ENCODE measurements around the gene MPP1.
"Not testable (repeated sequence)": the region's sequence is repeated elsewhere in the genome, so short reads cannot be mapped to it uniquely, and the experiment has no call there.

Gene MPP1

DNA sequence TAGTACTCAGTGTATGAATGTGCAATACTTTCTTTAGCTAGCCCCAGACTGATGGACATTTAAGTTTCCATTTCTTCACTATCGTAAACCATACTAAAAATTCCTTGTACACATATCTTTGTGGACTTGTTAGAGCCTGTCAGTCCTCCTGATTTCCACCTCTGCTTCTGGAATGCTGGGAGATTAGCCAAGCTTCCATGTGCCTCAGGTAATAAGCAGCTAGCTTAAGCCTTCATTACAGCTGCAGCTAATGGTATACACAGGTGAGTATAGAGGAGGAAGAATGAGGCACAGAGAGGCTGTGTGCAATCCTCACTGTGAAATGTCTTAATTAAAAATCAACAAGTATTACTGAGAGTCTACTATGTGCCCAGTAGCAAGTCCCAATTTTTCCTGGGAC, 19.4 kb upstream of the MPP1 start:
- H3K27ac ChIP-seq (ENCODE audit: low read length): no peak overlapping the region
- no peak overlapping the region for H3K4me3 ChIP-seq (ENCODE audit: low read depth in 1 of 2, low read length in 2 of 2)
- H3K4me1 ChIP-seq (ENCODE audit: control insufficient read depth in 1 of 2, insufficient read depth in 2 of 2, low read length in 2 of 2): no peaks in the 10 kb centered on the region
- no peaks in the 10 kb centered on the region for H3K27me3 ChIP-seq (ENCODE audit: low read depth, low read length)
- H3K36me3 ChIP-seq (ENCODE audit: control insufficient read depth in 1 of 2, insufficient read depth in 2 of 2, low read length in 2 of 2): no peaks in the 10 kb centered on the region
- H3K9me3 ChIP-seq (ENCODE audit: control insufficient read depth in 1 of 2, low read length in 2 of 2): no peaks in the 10 kb centered on the region

DNA sequence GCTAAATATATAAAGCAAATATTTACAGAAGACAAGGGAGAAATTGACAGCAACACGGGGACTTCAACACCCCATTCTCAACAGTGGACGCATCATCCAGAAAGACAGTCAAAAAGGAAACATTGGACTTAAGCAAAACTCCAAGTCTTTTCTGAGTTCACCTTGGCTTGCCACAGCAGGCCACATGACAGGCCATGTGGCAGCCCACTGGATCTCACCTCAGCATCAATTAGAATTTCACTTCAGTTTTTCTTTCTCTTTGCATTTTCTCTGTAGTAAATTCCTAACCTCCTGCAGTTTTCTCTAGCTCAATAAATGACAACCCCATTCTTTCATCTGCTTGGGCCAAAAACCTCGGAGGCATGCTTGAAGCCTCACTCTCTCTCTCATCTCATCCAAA, 16.7 kb upstream of the MPP1 start:
- Histone ChIP-seq H3K36me3 (ENCODE audit: control insufficient read depth in 1 of 2, insufficient read depth in 2 of 2, low read length in 2 of 2) (no peaks in the 10 kb centered on the region), H3K27me3 (ENCODE audit: low read depth, low read length) (no peaks in the 10 kb centered on the region), H3K4me1 (ENCODE audit: control insufficient read depth in 1 of 2, insufficient read depth in 2 of 2, low read length in 2 of 2) (no peaks in the 10 kb centered on the region), H3K9me3 (ENCODE audit: control insufficient read depth in 1 of 2, low read length in 2 of 2) (no peaks in the 10 kb centered on the region), H3K4me3 (ENCODE audit: low read depth in 1 of 2, low read length in 2 of 2) (no peak overlapping the region), H3K27ac (ENCODE audit: low read length) (no peak overlapping the region)

DNA sequence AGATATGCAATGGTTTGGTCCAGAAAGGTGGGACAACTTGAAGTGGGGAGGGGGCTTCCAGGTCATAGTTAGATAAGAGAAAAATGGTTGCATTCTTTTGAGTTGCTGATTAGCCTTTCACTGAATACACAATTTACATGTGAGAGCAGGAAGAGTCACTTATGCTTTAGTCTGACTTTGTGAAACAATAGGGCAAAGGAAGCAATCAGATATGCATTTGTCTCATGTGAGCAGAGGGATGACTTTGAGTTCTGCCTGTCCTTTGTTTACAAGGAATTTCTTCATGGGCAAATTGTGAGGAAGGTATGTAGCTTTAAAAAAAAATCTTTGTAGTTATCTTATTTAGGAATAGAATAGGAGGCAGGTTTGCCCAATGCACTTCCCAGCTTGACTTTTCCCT, 16.2 kb upstream of the MPP1 start:
- Histone ChIP-seq H3K4me3 (ENCODE audit: low read depth in 1 of 2, low read length in 2 of 2) (no peak overlapping the region), H3K4me1 (ENCODE audit: control insufficient read depth in 1 of 2, insufficient read depth in 2 of 2, low read length in 2 of 2) (no peaks in the 10 kb centered on the region), H3K27me3 (ENCODE audit: low read depth, low read length) (no peaks in the 10 kb centered on the region), H3K9me3 (ENCODE audit: control insufficient read depth in 1 of 2, low read length in 2 of 2) (no peaks in the 10 kb centered on the region), H3K36me3 (ENCODE audit: control insufficient read depth in 1 of 2, insufficient read depth in 2 of 2, low read length in 2 of 2) (no peaks in the 10 kb centered on the region), H3K27ac (ENCODE audit: low read length) (no peak overlapping the region)

DNA sequence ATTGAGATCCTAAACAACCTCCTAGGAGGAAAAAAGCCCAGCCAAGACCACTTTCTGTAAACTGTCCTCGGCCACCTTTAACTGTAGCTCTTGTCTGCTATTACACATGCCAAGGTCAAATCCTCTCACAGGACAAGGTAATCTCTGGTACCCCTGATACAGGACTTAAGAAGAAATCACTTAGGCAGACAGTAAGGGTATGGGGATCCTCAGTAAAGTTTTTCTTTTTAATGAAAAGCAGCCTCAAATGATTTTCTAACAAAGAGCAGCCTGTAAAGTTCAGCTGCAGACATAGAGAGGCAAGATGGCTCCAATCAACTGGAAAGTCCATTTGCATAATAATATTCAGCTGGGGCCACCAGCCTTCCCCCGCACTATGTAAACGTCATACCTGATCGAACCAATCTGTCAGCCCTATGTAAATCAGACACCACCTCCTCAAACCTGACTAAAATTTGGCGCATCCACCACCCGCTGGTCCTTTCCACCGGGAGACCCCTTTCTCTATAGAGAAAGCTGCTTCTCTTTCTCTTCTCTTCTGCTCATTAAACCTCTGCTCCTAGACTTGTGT, 14.6 kb upstream of the MPP1 start:
- Histone ChIP-seq H3K27ac (ENCODE audit: low read length) (no peak overlapping the region), H3K4me3 (ENCODE audit: low read depth in 1 of 2, low read length in 2 of 2) (no peak overlapping the region), H3K36me3 (ENCODE audit: control insufficient read depth in 1 of 2, insufficient read depth in 2 of 2, low read length in 2 of 2) (no peaks in the 10 kb centered on the region), H3K4me1 (ENCODE audit: control insufficient read depth in 1 of 2, insufficient read depth in 2 of 2, low read length in 2 of 2) (no peaks in the 10 kb centered on the region), H3K9me3 (ENCODE audit: control insufficient read depth in 1 of 2, low read length in 2 of 2) (no peaks in the 10 kb centered on the region), H3K27me3 (ENCODE audit: low read depth, low read length) (no peaks in the 10 kb centered on the region)

DNA sequence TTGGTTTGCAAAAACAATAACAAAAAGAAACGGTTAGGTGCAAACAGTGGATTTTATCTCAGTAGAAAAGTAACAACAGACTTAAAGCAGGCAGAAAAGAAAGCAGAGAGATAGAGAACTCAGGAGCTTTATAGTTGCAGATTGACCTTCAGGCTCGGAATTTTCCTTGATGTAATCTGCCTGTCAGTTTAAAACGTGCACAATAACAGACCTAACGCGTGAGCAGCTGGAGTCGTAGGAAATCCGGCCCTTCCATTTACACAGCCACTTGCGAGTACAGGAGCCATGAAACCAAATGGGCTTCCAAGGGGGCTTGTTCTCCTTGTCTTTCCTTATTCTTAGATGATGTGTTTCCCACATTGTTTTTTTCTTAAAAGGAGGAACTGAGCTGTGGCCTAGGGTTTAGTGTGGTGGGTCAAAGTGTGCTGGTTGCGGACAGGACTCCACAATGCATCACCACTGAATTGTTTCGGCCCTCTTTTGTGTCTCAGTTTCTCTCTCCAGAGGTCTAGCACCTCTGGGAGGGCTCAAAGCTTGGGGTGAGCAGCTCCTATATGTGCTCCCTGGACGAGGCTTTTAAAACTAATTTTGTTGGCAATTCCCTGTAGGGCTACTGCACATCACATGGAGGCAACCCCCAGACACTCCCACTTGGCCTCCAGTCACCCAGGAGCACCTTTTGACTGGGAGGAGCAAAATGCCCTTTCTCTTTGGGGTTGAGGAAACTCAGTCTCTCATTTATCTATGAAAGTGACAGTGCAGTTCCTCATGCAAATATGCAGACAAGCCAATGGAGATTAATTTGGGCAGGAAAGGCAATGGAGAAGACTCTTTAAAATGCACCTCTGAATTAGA, 13.9 kb upstream of the MPP1 start:
- no peak overlapping the region for H3K4me3 ChIP-seq (ENCODE audit: low read depth in 1 of 2, low read length in 2 of 2)
- no peaks in the 10 kb centered on the region for H3K9me3 ChIP-seq (ENCODE audit: control insufficient read depth in 1 of 2, low read length in 2 of 2)
- no peak overlapping the region for H3K27ac ChIP-seq (ENCODE audit: low read length)
- no peaks in the 10 kb centered on the region for H3K27me3 ChIP-seq (ENCODE audit: low read depth, low read length)
- no peaks in the 10 kb centered on the region for H3K4me1 ChIP-seq (ENCODE audit: control insufficient read depth in 1 of 2, insufficient read depth in 2 of 2, low read length in 2 of 2)
- no peaks in the 10 kb centered on the region for H3K36me3 ChIP-seq (ENCODE audit: control insufficient read depth in 1 of 2, insufficient read depth in 2 of 2, low read length in 2 of 2)

DNA sequence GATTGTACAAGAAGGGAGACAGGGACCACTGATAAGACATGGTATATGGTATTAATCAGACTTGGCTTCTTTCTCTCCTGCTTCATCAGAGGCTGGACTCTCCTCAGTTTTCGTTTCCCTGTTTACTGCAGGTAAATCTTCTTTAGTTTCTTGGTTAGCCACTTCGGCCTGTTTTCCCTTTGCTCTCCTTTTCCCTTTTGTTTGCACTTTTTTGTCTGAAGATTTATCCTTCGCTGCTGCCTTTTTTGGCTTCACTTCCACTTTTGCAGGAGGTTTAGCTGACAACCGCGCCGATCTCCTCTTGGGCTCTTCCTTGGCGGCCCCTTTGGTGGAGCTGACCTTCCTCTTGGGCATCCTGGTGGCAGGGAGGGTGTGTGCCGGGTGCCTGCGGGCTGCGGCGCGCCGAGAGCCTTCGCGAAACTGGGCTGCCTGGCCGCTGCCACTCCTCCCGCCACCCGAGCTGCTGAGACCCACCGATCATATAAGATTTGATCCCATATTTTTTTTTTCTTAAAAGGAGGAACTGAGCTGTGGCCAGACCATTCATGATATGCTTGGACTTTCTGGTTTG, 11.8 kb upstream of the MPP1 start:
- not testable (repeated sequence) for H3K4me1 ChIP-seq (ENCODE audit: control insufficient read depth in 1 of 2, insufficient read depth in 2 of 2, low read length in 2 of 2)

DNA sequence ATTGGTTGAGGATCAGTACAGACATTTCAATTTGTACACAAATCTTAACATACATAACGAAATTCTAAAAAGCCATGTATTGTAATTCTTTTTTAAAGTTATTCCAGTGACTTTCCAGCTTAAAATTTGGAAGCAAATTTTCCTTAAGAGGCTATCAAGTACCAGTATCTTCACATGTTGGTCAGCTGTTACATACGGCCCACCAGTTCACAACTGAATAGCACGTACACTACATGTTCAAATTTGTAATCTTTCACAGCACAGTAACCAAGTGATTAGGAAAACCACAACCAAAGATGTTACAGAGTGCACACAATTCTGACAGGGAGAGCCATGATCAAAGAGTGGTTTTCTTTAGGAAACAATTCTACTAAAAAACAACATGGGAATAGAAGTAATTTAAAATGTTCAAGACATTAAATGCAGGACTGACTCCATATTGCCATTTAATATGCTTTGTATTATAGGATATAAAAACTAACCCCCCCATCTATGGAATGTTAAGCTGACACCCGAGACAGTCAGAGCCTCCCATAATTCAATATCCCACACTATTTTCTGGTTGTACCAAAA, 11.1 kb upstream of the MPP1 start:
- not testable (repeated sequence) for H3K27me3 ChIP-seq (ENCODE audit: low read depth, low read length); H3K36me3 ChIP-seq (ENCODE audit: control insufficient read depth in 1 of 2, insufficient read depth in 2 of 2, low read length in 2 of 2); H3K4me3 ChIP-seq (ENCODE audit: low read depth in 1 of 2, low read length in 2 of 2); H3K9me3 ChIP-seq (ENCODE audit: control insufficient read depth in 1 of 2, low read length in 2 of 2); H3K27ac ChIP-seq (ENCODE audit: low read length); H3K4me1 ChIP-seq (ENCODE audit: control insufficient read depth in 1 of 2, insufficient read depth in 2 of 2, low read length in 2 of 2)

More for the DNA sequence above, 11.8 kb upstream of the MPP1 start:
- H3K4me3 ChIP-seq (ENCODE audit: low read depth in 1 of 2, low read length in 2 of 2); H3K27ac ChIP-seq (ENCODE audit: low read length); H3K36me3 ChIP-seq (ENCODE audit: control insufficient read depth in 1 of 2, insufficient read depth in 2 of 2, low read length in 2 of 2); H3K9me3 ChIP-seq (ENCODE audit: control insufficient read depth in 1 of 2, low read length in 2 of 2); H3K27me3 ChIP-seq (ENCODE audit: low read depth, low read length): not testable (repeated sequence)

DNA sequence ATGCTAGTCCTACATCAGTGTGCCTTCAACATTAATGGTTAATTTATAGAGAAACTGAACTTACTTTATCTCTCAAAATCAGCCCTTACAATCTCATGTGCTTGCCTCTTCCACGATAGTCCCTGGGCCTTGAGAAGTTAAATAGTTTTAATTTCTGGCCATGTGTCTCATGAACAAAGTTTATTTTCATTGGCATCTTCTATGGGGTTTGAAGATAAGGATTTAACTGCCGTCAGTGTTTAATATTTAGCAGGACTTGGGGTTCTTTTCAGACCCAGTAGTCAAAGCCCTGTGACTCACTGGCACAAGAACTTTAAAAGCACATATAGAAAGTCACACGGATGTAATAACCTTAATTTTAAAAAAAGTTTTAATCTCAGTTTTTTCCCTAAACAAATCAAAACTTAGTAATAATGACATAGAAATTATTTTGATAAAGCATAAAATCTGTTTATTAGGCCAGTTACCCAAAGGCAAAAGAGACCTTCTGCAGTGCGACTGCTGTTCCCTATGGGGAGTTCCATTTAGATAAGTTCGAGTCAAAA, 10.1 kb upstream of the MPP1 start:
- no peak overlapping the region for H3K27ac ChIP-seq (ENCODE audit: low read length)
- no peaks in the 10 kb centered on the region for H3K36me3 ChIP-seq (ENCODE audit: control insufficient read depth in 1 of 2, insufficient read depth in 2 of 2, low read length in 2 of 2)
- H3K9me3 ChIP-seq (ENCODE audit: control insufficient read depth in 1 of 2, low read length in 2 of 2): no peaks in the 10 kb centered on the region
- H3K27me3 ChIP-seq (ENCODE audit: low read depth, low read length): no peaks in the 10 kb centered on the region
- H3K4me1 ChIP-seq (ENCODE audit: control insufficient read depth in 1 of 2, insufficient read depth in 2 of 2, low read length in 2 of 2): no peaks in the 10 kb centered on the region
- H3K4me3 ChIP-seq (ENCODE audit: low read depth in 1 of 2, low read length in 2 of 2): no peak overlapping the region

DNA sequence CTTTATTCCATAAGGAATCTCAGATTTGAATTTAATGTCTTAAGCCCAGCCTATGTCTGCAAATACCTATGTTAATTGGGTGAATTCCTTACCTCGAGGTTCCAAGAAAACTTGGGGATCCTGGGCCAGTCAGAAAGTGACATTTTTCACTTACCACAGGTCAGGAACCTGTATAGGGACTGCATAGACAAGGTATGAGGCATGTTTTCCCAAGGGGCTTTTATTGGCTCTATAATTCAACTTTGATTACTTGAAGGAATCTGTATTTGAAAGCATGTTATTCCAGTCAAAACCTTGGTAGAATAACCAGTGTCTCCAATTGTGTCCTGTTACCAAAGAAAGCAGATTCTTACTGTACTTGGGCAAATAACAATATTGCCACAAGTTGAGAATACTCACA, 8.5 kb upstream of the MPP1 start:
- Histone ChIP-seq H3K36me3 (ENCODE audit: control insufficient read depth in 1 of 2, insufficient read depth in 2 of 2, low read length in 2 of 2) (no peaks in the 10 kb centered on the region), H3K27me3 (ENCODE audit: low read depth, low read length) (no peaks in the 10 kb centered on the region), H3K27ac (ENCODE audit: low read length) (no peak overlapping the region), H3K9me3 (ENCODE audit: control insufficient read depth in 1 of 2, low read length in 2 of 2) (no peaks in the 10 kb centered on the region), H3K4me1 (ENCODE audit: control insufficient read depth in 1 of 2, insufficient read depth in 2 of 2, low read length in 2 of 2) (no peaks in the 10 kb centered on the region), H3K4me3 (ENCODE audit: low read depth in 1 of 2, low read length in 2 of 2) (no peak overlapping the region)

DNA sequence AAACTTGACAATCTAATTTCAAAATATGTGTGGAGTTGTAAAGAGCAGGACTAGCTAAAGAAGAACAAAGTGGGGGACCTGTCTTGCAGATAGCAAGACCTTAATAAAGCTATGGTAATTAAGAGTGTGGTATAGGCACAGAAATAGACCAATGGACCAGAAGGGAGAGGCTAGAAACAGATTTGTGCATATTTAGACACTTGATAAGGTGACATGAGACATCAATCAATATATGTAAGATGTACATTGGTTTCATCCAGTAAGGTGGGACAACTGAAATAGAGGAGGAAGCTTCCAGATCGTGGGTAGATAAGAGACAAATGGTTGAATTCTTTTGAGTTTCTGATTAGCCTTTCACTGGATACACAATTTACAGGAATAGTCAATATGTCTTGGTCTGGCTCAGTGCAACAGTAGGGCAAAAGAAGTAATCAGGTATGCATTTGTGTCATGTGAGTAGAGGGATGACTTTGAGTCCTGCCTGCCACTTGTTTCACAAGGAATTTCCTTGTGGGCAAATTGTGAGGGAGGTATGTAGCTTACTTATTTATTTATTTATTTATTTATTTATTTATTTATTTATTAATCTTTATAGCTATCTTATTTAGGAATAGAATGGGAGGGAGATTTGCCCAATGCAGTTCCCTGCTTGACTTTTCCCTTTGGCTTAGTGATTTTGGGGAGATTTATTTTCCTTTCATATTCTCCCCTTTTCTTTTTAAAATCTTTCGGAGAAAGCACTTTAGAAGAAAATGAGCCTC, 7.2 kb upstream of the MPP1 start:
- Histone ChIP-seq H3K4me1 (ENCODE audit: control insufficient read depth in 1 of 2, insufficient read depth in 2 of 2, low read length in 2 of 2) (no peaks in the 10 kb centered on the region), H3K36me3 (ENCODE audit: control insufficient read depth in 1 of 2, insufficient read depth in 2 of 2, low read length in 2 of 2) (no peaks in the 10 kb centered on the region), H3K4me3 (ENCODE audit: low read depth in 1 of 2, low read length in 2 of 2) (no peak overlapping the region)

More for the DNA sequence above, 7.2 kb upstream of the MPP1 start:
- H3K27ac ChIP-seq (ENCODE audit: low read length): no peak overlapping the region
- no peaks in the 10 kb centered on the region for H3K27me3 ChIP-seq (ENCODE audit: low read depth, low read length)
- H3K9me3 ChIP-seq (ENCODE audit: control insufficient read depth in 1 of 2, low read length in 2 of 2): no peaks in the 10 kb centered on the region

All from muscle layer of duodenum (tissue), 2 donors.